Tongue (tissue), 2 donors: ENCODE measurements around the gene PGM2L1. TPM values are rescaled to one million over a fixed set of nuclear protein-coding genes. Genes with fewer than 3 reads are reported as not detected.
"Not testable (repeated sequence)": the region's sequence is repeated elsewhere in the genome, so short reads cannot be mapped to it uniquely, and the experiment has no call there.

Experiments
- DNase-seq: peaks from one replicate; pipeline ENCODE4 v3.0.0-alpha.2; 2015
- total RNA-seq: library from RNA; depleted of rRNA; stranded (reverse); fragments of >200 nt; gene quantifications from one replicate; pipeline ENCODE4 v1.2.3, GENCODE V29; 2014

The PGM2L1 gene
- total RNA-seq, 1 donor from 2014 or later = 12.3 TPM

DNA sequence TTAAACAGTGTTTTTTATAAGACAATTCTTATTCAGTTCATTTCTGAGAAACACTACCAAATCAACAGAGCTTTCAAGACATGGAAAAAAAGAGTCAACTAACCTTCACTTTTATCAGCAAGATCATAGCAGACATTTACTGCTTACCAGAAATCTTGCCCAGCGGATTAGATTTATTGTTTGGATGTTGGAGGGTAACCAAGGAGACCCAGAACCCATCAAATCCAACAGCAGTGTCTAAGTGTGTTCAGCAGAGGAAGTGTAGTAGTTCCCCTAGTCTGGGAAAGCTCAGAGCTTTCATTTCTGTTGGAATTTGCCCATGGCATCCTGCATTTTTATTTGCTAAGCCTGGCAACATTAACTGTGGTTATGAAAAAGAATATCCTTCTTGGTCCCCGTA lies 2.4 kb upstream of the PGM2L1 start:
- no peak for DNase-seq

DNA sequence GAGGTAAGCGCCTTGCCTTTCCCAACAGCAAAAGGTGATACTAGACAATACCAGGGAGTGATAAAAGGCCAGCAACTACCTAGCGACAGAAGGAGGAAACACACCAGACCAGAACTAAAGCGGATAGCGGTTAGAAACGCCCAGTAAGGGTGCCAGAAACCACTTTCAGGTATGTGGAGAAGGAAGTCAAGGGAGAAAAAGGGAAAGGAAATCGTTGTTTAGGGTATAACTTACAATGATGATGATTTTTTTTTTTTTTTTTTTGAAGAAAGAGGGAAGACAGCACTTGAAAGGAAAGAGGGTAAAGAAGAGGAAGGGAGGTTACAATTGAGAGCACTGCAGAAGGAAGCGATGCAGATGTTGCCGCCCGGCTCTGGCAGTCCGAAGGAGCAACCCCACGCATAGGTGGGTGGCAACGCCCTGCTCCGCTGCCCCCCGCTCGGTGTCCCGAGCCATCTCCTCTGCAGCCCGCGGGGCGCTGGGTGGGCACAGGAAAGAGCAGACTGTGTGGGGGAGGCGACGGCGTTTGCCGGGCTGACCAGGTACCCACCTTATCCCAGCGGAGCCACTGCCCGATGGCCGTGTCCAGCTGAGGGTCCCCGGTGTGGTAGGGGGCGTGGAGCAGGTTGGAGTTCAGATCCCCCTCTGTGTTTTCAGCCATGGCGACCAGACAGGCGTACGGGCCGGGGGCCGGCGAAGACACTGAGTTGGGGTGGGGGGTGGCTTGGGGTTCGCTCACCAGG lies 561 bp downstream of the PGM2L1 start:
- DNase-seq = peak; percentile 33

GRCh38 chr11:74392256-74392655 lies 6.0 kb downstream of the PGM2L1 start:
- DNase-seq = no peak

DNA sequence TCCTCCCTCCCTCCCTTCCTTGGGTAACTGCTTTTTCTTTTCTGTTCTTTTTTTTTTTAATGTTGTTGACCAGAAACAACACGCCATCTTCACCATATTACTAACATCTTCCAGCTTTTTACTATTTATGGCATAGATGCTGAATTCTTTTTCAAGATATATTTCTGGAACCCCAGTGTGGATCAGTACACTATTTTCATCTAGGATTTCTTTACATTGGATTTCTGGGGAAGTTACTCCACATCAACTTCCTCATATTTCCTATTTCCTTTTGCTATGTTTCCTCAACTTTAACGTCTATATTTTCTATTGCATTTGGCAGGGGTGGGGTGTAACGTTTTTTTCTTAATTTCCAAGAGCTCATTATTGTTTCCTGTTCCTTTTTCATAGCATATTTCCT lies 7.0 kb downstream of the PGM2L1 start:
- DNase-seq = no peak

GRCh38 chr11:74390697-74391096 lies 7.5 kb downstream of the PGM2L1 start:
- DNase-seq = no peak

GRCh38 chr11:74388678-74389327 lies 9.4 kb downstream of the PGM2L1 start:
- DNase-seq = peak; percentile 70

- DNase-seq = no peak
Observed at GRCh38 chr11:74384641-74385040, 13.6 kb downstream of the PGM2L1 start.

GRCh38 chr11:74380746-74381439 lies 17.3 kb downstream of the PGM2L1 start:
- no peak for DNase-seq

DNA sequence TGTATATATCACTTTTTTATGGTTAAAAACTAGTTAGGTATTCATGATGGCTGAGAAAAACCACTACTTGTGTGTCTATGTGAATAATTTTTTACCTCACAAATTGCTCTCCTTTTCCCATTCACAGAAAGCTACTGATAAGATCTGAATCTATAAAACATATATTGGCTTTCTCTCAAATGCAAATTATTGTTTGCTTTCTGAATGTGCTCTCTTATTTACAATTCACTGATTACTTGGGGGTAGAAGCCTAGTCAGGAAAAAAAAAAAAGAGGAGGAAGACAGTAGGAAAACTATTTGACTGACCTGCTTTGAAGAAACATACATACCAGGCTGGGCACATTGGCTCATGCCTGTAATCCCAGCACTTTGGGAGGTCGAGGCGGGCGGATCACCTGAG lies 20.5 kb downstream of the PGM2L1 start:
- no peak for DNase-seq

DNA sequence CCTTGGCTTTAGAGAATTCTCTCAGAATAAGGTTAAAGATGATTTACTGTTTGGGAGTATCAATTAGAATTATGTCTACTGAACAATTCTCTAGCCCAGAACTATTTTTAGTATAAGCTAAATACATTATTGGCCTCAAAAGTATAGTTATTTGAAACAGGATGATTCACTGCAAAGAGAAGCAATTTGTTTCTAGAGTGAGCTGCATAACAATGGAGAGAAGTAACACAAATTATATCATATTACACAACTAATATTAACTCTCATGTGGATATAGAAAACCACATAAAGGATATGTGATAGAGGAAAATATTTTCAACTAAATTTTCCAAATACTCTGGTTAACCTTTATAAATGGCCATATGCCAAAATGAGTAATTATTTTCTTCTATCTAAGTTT lies 24.9 kb downstream of the PGM2L1 start:
- no peak for DNase-seq

DNA sequence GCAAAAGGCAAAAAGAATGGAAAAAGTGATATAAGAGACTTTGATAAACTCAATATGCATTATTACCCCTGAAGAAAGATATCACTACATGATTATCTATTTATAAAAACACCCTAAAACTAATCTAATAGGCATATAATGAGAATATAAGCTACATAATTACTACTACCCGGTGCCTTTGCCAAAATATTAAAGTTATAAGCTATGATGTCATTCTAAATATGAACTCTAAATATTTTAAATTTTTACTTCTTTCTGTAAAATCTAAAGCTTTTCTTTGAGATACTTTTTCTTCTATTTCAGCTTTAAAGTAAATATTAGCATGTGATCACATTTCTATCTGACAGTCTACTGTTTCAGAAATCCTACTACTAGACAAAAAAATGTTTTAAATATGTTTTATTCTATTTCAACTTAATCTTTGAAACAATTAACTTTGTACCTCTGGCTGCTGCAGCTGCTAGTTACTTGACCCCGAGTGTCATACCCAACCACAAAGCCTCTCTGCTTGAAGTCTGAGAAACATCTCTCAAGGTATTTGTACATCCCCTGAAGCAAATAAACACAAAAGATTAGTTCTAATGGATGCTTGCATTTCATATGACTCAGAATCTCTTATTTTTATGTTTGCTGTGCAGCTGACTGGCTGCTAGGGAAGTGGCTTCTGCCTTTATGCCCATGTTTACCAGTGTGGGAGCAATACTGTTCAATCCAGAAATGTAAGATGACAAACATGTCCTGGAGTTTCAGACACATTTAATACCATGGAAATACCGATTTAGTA lies 26.8 kb downstream of the PGM2L1 start:
- no peak for DNase-seq

GRCh38 chr11:74370123-74370522 lies 28.1 kb downstream of the PGM2L1 start:
- DNase-seq = no peak

GRCh38 chr11:74367881-74368280 lies 30.4 kb downstream of the PGM2L1 start:
- DNase-seq = no peak

- no peak for DNase-seq
Observed at GRCh38 chr11:74366576-74366975, 31.7 kb downstream of the PGM2L1 start.

- DNase-seq = not testable (repeated sequence)
Observed at GRCh38 chr11:74365805-74366204, 32.4 kb downstream of the PGM2L1 start.

GRCh38 chr11:74357449-74357848 lies 40.8 kb downstream of the PGM2L1 start:
- DNase-seq = no peak

- no peak for DNase-seq
Observed at GRCh38 chr11:74355626-74356025, 42.6 kb downstream of the PGM2L1 start.

- DNase-seq = no peak
Observed at GRCh38 chr11:74354036-74354435, 44.2 kb downstream of the PGM2L1 start.

- no peak for DNase-seq
Observed at GRCh38 chr11:74347381-74347780, 50.9 kb downstream of the PGM2L1 start.

- no peak for DNase-seq
Observed at GRCh38 chr11:74345420-74345819, 52.8 kb downstream of the PGM2L1 start.

- DNase-seq = no peak
Observed at GRCh38 chr11:74341921-74342320, 56.3 kb downstream of the PGM2L1 start.

GRCh38 chr11:74339619-74340018 lies 58.6 kb downstream of the PGM2L1 start:
- DNase-seq = no peak

GRCh38 chr11:74338963-74339362 lies 59.3 kb downstream of the PGM2L1 start:
- no peak for DNase-seq
